Rectal smooth muscle tissue (tissue), 1 donor: ENCODE data around the gene VPS13A.

ENCODE experiments used
- H3K27ac ChIP-seq: one replicate; pipeline ENCODE4 v1.7.0; 2013; ENCODE audit warnings: low read depth, low read length, inconsistent platforms
- H3K27me3 ChIP-seq: one replicate; pipeline ENCODE4 v1.7.0; 2013; ENCODE audit warnings: low read length; ENCODE audit not compliant: control insufficient read depth, insufficient read depth
- H3K36me3 ChIP-seq: one replicate; pipeline ENCODE4 v1.7.0; 2013; ENCODE audit warnings: low read length; ENCODE audit not compliant: control insufficient read depth, insufficient read depth
- H3K4me1 ChIP-seq: one replicate; pipeline ENCODE4 v1.7.0; 2013; ENCODE audit warnings: low read length; ENCODE audit not compliant: control insufficient read depth, insufficient read depth
- H3K4me3 ChIP-seq: one replicate; pipeline ENCODE4 v1.7.0; 2013; ENCODE audit warnings: low read length
- H3K9ac ChIP-seq: one replicate; pipeline ENCODE4 v1.7.0; 2013; ENCODE audit warnings: low read length

The VPS13A gene

DNA sequence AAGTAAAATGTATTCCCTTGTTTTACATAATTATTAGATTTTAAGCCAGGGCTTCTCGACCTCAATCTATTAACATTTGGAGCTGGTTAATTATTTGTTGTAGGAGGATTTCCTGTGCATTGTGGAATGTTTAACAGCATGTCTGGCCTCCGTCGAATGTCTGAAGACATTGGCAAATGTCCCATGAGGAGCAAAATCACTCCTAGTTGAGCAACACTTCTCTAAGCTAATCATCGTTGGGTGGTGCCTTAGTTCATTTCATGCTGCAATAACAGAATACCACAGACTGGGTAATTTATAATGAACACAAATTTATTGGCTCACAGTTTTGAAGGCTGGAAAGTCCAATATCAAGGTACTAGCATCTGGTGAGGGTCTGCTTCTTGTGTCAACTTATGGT, 13.4 kb upstream of the VPS13A start:
- H3K9ac ChIP-seq = no peak overlapping the region

GRCh38 chr9:77166193-77166592, 11.1 kb upstream of the VPS13A start:
- no peaks in the 10 kb centered on the region for H3K27me3 ChIP-seq
- no peaks in the 10 kb centered on the region for H3K36me3 ChIP-seq
- H3K4me3 ChIP-seq = no peak overlapping the region
- H3K4me1 ChIP-seq = no peaks in the 10 kb centered on the region
- H3K9ac ChIP-seq = no peak overlapping the region
- H3K27ac ChIP-seq = no peak overlapping the region

More for the DNA sequence above, 13.4 kb upstream of the VPS13A start:
- Histone ChIP-seq H3K27ac (no peak overlapping the region), H3K4me3 (no peak overlapping the region), H3K4me1 (no peaks in the 10 kb centered on the region), H3K36me3 (no peaks in the 10 kb centered on the region), H3K27me3 (no peaks in the 10 kb centered on the region)

- H3K36me3 ChIP-seq = no peaks in the 10 kb centered on the region
- no peak overlapping the region for H3K4me3 ChIP-seq
- no peak overlapping the region for H3K27ac ChIP-seq
These were observed 6.2 kb upstream of the VPS13A start for GRCh38 chr9:77170991-77171699.

GRCh38 chr9:77175151-77175550, 2.2 kb upstream of the VPS13A start:
- Histone ChIP-seq H3K9ac (no peak overlapping the region), H3K27me3 (no peaks in the 10 kb centered on the region), H3K4me1 (peaks cover 6% of the 10 kb centered on the region), H3K27ac (no peak overlapping the region), H3K4me3 (no peak overlapping the region), H3K36me3 (no peaks in the 10 kb centered on the region)

More at GRCh38 chr9:77170991-77171699, 6.2 kb upstream of the VPS13A start:
- no peaks in the 10 kb centered on the region for H3K27me3 ChIP-seq
- no peaks in the 10 kb centered on the region for H3K4me1 ChIP-seq
- no peak overlapping the region for H3K9ac ChIP-seq

- no peak overlapping the region for H3K4me3 ChIP-seq
- H3K27me3 ChIP-seq = no peaks in the 10 kb centered on the region
- peaks cover 6% of the 10 kb centered on the region for H3K4me1 ChIP-seq
- H3K36me3 ChIP-seq = no peaks in the 10 kb centered on the region
- no peak overlapping the region for H3K9ac ChIP-seq
- H3K27ac ChIP-seq = no peak overlapping the region
These were observed 1.2 kb upstream of the VPS13A start for GRCh38 chr9:77176106-77176505.

GRCh38 chr9:77176686-77177142, 620 bp upstream of the VPS13A start:
- Histone ChIP-seq H3K9ac (no peak overlapping the region), H3K27ac (peak overlapping the region; percentile 89), H3K4me3 (peak overlapping the region; percentile 97), H3K36me3 (no peaks in the 10 kb centered on the region), H3K27me3 (no peaks in the 10 kb centered on the region), H3K4me1 (peaks cover 6% of the 10 kb centered on the region)

- Histone ChIP-seq H3K27ac (peak overlapping the region; percentile 89), H3K4me3 (peak overlapping the region; percentile 97), H3K4me1 (peaks cover 6% of the 10 kb centered on the region), H3K27me3 (no peaks in the 10 kb centered on the region), H3K9ac (peak overlapping the region; percentile 62), H3K36me3 (no peaks in the 10 kb centered on the region)
These were observed 810 bp downstream of the VPS13A start for GRCh38 chr9:77177894-77178794.

- no peaks in the 10 kb centered on the region for H3K36me3 ChIP-seq
- no peak overlapping the region for H3K4me3 ChIP-seq
- no peak overlapping the region for H3K27ac ChIP-seq
- peaks cover 6% of the 10 kb centered on the region for H3K4me1 ChIP-seq
- no peak overlapping the region for H3K9ac ChIP-seq
- H3K27me3 ChIP-seq = no peaks in the 10 kb centered on the region
These were observed 2.7 kb downstream of the VPS13A start for GRCh38 chr9:77180056-77180455.

DNA sequence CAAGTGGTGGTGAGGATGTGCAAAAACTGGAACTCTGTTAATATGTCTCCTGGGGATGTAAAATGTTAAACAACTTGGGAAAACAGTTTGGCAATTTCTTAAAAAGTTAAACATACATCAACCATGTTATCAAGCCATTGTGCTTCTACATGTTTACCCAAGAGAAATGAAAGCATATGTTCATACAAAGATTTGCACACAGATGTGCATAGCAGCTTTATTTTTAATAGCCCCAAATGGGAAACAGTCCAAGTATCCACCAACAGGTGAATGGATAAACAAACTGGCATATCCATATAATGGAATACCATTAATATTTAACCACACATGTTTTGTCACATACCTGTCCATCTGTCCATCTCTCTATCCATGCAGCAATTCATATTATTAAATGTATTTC, 6.2 kb downstream of the VPS13A start:
- no peaks in the 10 kb centered on the region for H3K36me3 ChIP-seq
- no peak overlapping the region for H3K4me3 ChIP-seq
- H3K27me3 ChIP-seq = no peaks in the 10 kb centered on the region
- peaks cover 6% of the 10 kb centered on the region for H3K4me1 ChIP-seq
- no peak overlapping the region for H3K27ac ChIP-seq
- no peak overlapping the region for H3K9ac ChIP-seq

- Histone ChIP-seq H3K9ac (no peak overlapping the region), H3K4me3 (no peak overlapping the region), H3K27ac (no peak overlapping the region), H3K36me3 (no peaks in the 10 kb centered on the region), H3K27me3 (no peaks in the 10 kb centered on the region), H3K4me1 (no peaks in the 10 kb centered on the region)
These were observed 10.9 kb downstream of the VPS13A start for GRCh38 chr9:77188242-77188641.

GRCh38 chr9:77194423-77194822, 17.1 kb downstream of the VPS13A start:
- Histone ChIP-seq H3K36me3 (no peaks in the 10 kb centered on the region), H3K4me3 (no peak overlapping the region), H3K9ac (no peak overlapping the region), H3K4me1 (no peaks in the 10 kb centered on the region), H3K27me3 (no peaks in the 10 kb centered on the region), H3K27ac (no peak overlapping the region)

GRCh38 chr9:77210116-77210515, 32.8 kb downstream of the VPS13A start:
- H3K4me3 ChIP-seq = no peak overlapping the region
- no peaks in the 10 kb centered on the region for H3K27me3 ChIP-seq
- H3K4me1 ChIP-seq = no peaks in the 10 kb centered on the region
- no peaks in the 10 kb centered on the region for H3K36me3 ChIP-seq
- H3K9ac ChIP-seq = no peak overlapping the region
- no peak overlapping the region for H3K27ac ChIP-seq
